T47D (cell line): ENCODE measurements around the gene INSM2.

ENCODE experiments used
- DNase-seq, 2 experiments: peaks; one replicate each; pipeline versions ENCODE4 v3.0.0 to v3.0.0-alpha.2; 2011 to 2012; ENCODE audit warnings: low read depth in 1 of 2, low spot score in 1 of 2
- JUND ChIP-seq: IDR thresholded peaks from 2 replicates; pipeline ENCODE4 v1.6.1; 2012; ENCODE audit warnings: low read depth
- in situ Hi-C: cut with HindIII; loops from 2 replicates; pipeline ENCODE4 v1.10.0; 2016; ENCODE audit warnings: low sequenced_read_pairs, low pct_unique_long_range_greater_than_20kb

INSM2 gene, protein sequence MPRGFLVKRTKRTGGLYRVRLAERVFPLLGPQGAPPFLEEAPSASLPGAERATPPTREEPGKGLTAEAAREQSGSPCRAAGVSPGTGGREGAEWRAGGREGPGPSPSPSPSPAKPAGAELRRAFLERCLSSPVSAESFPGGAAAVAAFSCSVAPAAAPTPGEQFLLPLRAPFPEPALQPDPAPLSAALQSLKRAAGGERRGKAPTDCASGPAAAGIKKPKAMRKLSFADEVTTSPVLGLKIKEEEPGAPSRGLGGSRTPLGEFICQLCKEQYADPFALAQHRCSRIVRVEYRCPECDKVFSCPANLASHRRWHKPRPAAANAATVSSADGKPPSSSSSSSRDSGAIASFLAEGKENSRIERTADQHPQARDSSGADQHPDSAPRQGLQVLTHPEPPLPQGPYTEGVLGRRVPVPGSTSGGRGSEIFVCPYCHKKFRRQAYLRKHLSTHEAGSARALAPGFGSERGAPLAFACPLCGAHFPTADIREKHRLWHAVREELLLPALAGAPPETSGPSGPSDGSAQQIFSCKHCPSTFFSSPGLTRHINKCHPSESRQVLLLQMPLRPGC

DNA sequence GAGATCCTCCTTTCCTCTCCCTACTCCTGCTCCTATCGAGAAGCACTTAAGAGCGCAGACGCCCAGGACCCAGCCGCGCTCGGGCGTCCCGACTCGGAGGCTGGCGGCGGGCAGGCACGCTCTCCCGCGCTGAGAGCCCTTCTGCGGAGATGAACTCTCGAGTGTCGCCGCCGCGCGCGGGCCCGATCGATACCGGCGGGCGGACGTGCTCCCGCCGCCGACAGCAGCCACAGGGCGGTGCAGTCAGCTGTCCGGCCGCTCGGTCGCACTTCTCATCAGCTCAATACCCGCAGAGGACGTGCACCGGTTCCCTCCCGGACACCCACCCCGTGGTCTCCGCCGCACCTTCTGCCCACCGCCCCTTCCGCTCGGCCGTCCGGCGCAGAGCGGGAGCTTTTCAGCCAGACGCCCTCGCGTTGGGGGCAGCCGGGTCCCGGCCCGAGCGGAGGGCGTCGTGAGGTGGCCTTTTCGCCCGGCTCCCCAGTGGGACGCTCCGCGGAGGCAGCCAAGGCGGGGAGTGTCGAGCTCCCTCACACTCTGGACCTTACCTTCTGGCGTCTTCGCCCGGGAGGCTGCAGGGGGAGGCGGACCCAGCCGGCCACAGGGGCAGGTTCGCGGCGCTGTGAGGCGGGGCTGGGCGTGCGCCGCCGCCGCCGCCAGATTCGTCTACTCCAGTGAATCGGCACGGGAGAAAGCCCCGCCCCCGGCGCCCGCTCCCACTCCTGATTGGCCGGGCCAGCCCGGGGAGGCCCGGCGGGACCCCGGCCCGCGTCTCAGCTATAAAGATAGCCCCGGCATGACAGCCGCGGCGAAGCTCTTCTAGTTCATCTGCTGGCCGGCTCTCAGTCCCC, at the start of gene INSM2:
INSM2 (plus strand) TSS at position 808 of the 851 bp plus-strand sequence. CDS start 89 bp downstream, outside the sequence.
- DNase-seq, result peak; percentile 90 to 91
- no peak for TF ChIP-seq JUND
- in situ Hi-C loops, result no loop called here

- TF ChIP-seq JUND, result no peak
- in situ Hi-C loops, result no loop called here
- no peak for DNase-seq
Observed at GRCh38 chr14:35492569-35493014, 41.4 kb upstream of the INSM2 start.

DNA sequence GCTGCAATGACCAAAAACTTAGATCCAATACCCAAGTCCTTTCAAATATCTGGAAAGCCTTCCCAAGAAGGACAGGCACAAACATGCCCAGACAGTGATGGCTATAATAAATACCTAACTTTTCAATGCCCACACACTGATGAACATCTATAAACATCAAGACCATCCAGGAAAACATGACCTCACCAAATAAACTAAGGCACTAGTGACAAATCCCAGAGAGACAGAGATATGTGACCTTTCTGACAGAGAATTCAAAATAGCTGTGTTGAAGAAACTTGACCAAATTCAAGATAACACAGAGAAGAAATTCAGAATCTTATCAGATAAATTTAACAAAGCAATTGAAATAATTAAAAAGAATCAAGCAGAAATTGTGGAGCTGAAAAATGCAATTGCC, 38.7 kb upstream of the INSM2 start:
- no peak for TF ChIP-seq JUND
- DNase-seq, result no peak
- in situ Hi-C loops, result no loop called here

- in situ Hi-C loops, result no loop called here
- no peak for DNase-seq
- no peak for TF ChIP-seq JUND
Observed at GRCh38 chr14:35499180-35499579, 34.8 kb upstream of the INSM2 start.

GRCh38 chr14:35503646-35504045, 30.3 kb upstream of the INSM2 start:
- TF ChIP-seq JUND, result no peak
- DNase-seq, result no peak
- in situ Hi-C loops, result no loop called here

GRCh38 chr14:35504260-35504659, 29.7 kb upstream of the INSM2 start:
- in situ Hi-C loops, result no loop called here
- no peak for TF ChIP-seq JUND
- no peak for DNase-seq

GRCh38 chr14:35506461-35506860, 27.5 kb upstream of the INSM2 start:
- TF ChIP-seq JUND, result no peak
- peak in 1 of 2 experiments; percentile 54 for DNase-seq
- in situ Hi-C loops, result no loop called here

DNA sequence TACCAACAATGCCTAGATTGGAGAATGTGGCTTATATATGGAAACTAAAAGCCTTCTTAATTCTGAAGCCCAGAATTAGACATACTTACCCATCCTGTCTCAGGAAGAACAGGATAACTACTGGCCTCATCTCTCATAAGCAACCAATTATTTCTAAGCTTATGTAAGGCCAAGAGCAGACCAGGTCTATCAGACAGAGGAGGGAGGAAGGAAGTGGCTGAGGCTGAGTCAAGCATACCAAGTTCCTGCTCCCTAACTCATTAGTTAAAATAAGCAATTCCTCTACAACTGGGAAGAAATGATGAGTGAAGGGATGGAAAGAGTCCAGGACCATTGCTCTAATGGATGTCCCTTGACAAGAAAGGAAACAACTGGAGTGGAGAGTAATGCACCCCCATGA, 27.0 kb upstream of the INSM2 start:
- no peak for DNase-seq
- in situ Hi-C loops, result no loop called here
- no peak for TF ChIP-seq JUND

DNA sequence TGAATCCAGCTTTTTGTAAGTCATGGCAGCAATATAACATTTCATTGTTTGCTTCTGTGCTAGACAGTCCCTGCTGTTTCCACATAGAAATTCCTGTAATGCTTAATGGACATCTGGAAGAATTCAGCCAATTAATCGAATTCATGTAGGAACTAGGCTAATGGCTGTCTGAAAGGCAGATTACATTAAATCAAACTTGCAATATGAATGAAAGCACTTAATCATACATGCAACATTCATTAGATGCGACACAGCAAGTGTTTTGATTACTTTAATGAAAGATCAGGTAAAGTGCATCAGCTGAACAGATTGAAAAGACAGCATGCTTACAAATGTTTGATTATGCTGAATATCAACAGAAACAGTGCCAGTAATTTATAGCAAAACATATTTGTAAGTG, 24.1 kb upstream of the INSM2 start:
- TF ChIP-seq JUND, result no peak
- in situ Hi-C loops, result no loop called here
- no peak for DNase-seq

DNA sequence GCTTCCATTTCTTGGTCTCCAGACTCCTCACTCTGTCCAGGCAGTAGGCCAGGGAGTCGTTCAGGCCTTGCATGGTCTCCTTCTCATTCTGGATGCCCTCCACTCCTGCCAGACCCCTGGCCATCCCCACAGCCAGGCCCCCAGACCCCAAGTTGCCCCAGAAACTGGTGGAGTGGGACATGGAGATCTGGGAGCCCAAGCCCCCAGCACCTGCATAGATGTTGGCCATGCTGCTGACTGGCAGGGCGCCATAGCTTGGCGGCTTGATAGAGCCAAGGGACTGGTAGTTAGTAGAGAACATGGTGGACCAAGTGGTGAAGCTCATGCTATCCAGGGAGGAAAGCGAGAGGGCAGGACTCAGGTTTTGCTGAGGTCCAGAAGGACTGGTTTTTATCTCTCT, 21.2 kb upstream of the INSM2 start:
- in situ Hi-C loops, result no loop called here
- no peak for DNase-seq
- no peak for TF ChIP-seq JUND

GRCh38 chr14:35515916-35516315, 18.0 kb upstream of the INSM2 start:
- no peak for TF ChIP-seq JUND
- in situ Hi-C loops, result no loop called here
- DNase-seq, result no peak

- no peak for DNase-seq
- TF ChIP-seq JUND, result no peak
- in situ Hi-C loops, result no loop called here
Observed at GRCh38 chr14:35519986-35520385, 14.0 kb upstream of the INSM2 start.

- TF ChIP-seq JUND, result no peak
- in situ Hi-C loops, result no loop called here
- DNase-seq, result no peak
Observed at GRCh38 chr14:35525695-35526094, 8.3 kb upstream of the INSM2 start.
